ENCODE results near the gene KIT. TPM values are rescaled to one million over a fixed set of nuclear protein-coding genes. Genes with fewer than 3 reads are reported as not detected.

Gene KIT
- total RNA-seq, 1 donor from 2014 or later = 16.7 TPM

DNA sequence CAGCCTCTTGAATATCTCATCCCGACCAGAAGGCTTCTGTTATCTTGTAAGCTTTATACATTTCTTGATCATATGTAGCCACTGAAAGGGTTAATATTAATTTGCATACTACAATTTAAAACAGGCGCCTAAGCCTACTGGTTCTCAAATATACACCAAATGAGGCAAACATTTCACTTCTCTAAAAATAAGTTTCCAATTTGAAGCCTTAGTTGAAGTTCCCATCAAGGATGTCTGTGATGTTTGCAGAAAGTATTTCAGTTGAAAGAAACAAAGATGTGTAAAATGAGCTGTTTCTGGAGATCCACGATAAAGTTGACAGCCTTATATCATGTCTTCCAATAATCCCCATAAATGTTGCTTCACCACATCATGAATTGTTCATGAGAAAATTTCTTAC, 70.6 kb downstream of the KIT start:
- H3K27me3 ChIP-seq = no peaks in the 10 kb centered on the region
- TF ChIP-seq POLR2AphosphoS5 (IDR thresholded peaks at IDR 0.05; ENCODE audit: insufficient read depth in 1 of 2, low read depth in 1 of 2) = no peak
- TF ChIP-seq, protein P1, sequence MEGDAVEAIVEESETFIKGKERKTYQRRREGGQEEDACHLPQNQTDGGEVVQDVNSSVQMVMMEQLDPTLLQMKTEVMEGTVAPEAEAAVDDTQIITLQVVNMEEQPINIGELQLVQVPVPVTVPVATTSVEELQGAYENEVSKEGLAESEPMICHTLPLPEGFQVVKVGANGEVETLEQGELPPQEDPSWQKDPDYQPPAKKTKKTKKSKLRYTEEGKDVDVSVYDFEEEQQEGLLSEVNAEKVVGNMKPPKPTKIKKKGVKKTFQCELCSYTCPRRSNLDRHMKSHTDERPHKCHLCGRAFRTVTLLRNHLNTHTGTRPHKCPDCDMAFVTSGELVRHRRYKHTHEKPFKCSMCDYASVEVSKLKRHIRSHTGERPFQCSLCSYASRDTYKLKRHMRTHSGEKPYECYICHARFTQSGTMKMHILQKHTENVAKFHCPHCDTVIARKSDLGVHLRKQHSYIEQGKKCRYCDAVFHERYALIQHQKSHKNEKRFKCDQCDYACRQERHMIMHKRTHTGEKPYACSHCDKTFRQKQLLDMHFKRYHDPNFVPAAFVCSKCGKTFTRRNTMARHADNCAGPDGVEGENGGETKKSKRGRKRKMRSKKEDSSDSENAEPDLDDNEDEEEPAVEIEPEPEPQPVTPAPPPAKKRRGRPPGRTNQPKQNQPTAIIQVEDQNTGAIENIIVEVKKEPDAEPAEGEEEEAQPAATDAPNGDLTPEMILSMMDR (IDR thresholded peaks at IDR 0.05) = no peak
- TF ChIP-seq POLR2A (IDR thresholded peaks at IDR 0.05) = no peak
- H3K36me3 ChIP-seq = no peaks in the 10 kb centered on the region
- no peaks in the 10 kb centered on the region for H3K9me3 ChIP-seq
- H3K4me3 ChIP-seq = no peak overlapping the region
- intact Hi-C loops (cut with DNase I) = no loop called here
- DNase-seq (ENCODE audit: extremely low spot score in 2 of 2) = no peak
- no peak overlapping the region for H3K27ac ChIP-seq
- no peaks in the 10 kb centered on the region for H3K4me1 ChIP-seq

DNA sequence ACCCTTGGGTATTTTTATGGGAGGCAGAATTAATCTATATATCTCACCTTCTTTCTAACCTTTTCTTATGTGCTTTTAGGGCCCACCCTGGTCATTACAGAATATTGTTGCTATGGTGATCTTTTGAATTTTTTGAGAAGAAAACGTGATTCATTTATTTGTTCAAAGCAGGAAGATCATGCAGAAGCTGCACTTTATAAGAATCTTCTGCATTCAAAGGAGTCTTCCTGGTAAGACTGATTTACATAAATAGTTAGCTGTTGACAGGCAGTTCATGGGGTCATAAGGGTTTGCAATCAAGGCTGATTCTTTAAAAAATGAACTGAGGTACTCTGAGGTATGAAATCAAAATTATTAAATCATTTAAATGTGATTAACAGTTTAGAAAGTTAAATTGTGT, 71.5 kb downstream of the KIT start:
- DNase-seq (ENCODE audit: extremely low spot score in 2 of 2) = no peak
- no peak for TF ChIP-seq POLR2AphosphoS5 (IDR thresholded peaks at IDR 0.05; ENCODE audit: insufficient read depth in 1 of 2, low read depth in 1 of 2)
- TF ChIP-seq, protein P1 (IDR thresholded peaks at IDR 0.05) = no peak
- TF ChIP-seq POLR2A (IDR thresholded peaks at IDR 0.05) = no peak
- Histone ChIP-seq H3K9me3 (no peaks in the 10 kb centered on the region), H3K36me3 (no peaks in the 10 kb centered on the region), H3K27me3 (no peaks in the 10 kb centered on the region), H3K4me3 (no peak overlapping the region), H3K27ac (no peak overlapping the region), H3K4me1 (no peaks in the 10 kb centered on the region)
- intact Hi-C loops (cut with DNase I) = no loop called here

DNA sequence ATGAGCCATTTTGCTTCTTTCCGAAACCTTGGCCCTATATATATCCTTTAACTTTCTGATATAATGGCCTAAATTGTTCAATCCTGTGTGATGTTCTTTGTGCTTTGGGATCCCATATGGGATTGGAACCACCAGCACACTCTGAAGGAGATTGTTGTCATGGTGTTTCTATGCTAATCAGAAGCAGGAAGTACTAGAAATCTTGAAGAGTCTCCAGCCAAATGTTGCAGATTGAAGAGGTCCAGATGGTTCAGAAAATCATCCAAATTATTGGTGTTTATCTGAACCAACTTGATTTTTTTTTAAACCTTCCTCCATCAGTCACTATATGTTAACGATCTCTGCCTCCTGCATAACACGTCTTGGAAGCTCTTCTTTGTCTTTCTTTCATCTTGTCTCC, 72.8 kb downstream of the KIT start:
- no peak overlapping the region for H3K27ac ChIP-seq
- no peaks in the 10 kb centered on the region for H3K4me1 ChIP-seq
- no peak overlapping the region for H3K4me3 ChIP-seq
- no peaks in the 10 kb centered on the region for H3K36me3 ChIP-seq
- TF ChIP-seq, protein P1 (IDR thresholded peaks at IDR 0.05) = no peak
- no peak for TF ChIP-seq POLR2AphosphoS5 (IDR thresholded peaks at IDR 0.05; ENCODE audit: insufficient read depth in 1 of 2, low read depth in 1 of 2)
- no peak for TF ChIP-seq POLR2A (IDR thresholded peaks at IDR 0.05)
- no peaks in the 10 kb centered on the region for H3K27me3 ChIP-seq
- no peaks in the 10 kb centered on the region for H3K9me3 ChIP-seq
- DNase-seq (ENCODE audit: extremely low spot score in 2 of 2) = no peak
- intact Hi-C loops (cut with DNase I) = no loop called here

DNA sequence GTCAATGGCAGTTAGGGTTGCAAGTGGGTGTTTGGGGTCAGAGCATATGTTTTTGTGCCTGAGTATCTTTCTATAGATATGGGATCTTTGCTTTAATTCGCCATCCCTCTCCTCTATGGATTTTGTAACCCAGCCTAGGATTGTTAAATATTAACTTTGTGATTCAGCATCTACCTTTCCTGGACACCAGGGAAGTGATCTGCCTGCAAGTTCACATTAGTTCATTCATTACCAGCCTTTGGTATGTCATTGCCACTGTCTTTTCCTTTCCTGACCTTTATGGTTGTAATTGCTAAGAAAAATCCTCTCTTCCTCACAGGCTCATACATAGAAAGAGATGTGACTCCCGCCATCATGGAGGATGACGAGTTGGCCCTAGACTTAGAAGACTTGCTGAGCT, 73.8 kb downstream of the KIT start:
- Histone ChIP-seq H3K4me1 (no peaks in the 10 kb centered on the region), H3K9me3 (no peaks in the 10 kb centered on the region), H3K27ac (no peak overlapping the region), H3K4me3 (no peak overlapping the region), H3K36me3 (no peaks in the 10 kb centered on the region), H3K27me3 (no peaks in the 10 kb centered on the region)
- DNase-seq (ENCODE audit: extremely low spot score in 2 of 2) = no peak
- no peak for TF ChIP-seq POLR2A (IDR thresholded peaks at IDR 0.05)
- TF ChIP-seq, protein P1 (IDR thresholded peaks at IDR 0.05) = no peak
- no peak for TF ChIP-seq POLR2AphosphoS5 (IDR thresholded peaks at IDR 0.05; ENCODE audit: insufficient read depth in 1 of 2, low read depth in 1 of 2)
- intact Hi-C loops (cut with DNase I) = no loop called here

DNA sequence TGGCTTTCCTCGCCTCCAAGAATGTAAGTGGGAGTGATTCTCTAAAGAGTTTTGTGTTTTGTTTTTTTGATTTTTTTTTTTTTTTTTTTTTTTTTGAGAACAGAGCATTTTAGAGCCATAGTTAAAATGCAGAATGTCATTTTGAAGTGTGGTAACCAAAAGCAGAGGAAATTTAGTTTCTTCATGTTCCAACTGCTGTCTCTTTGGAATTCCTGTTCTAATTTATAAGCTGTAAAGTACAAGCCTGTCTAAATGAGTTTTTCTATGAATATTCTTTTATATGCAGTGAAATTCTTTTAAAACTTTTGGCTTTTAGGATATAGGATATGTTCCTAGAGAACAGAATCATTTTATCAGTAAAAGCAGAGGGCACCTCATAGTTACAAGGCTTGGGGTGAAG, 74.2 kb downstream of the KIT start:
- Histone ChIP-seq H3K9me3 (no peaks in the 10 kb centered on the region), H3K4me3 (no peak overlapping the region), H3K4me1 (no peaks in the 10 kb centered on the region), H3K27me3 (no peaks in the 10 kb centered on the region), H3K36me3 (no peaks in the 10 kb centered on the region), H3K27ac (no peak overlapping the region)
- no peak for DNase-seq (ENCODE audit: extremely low spot score in 2 of 2)
- TF ChIP-seq, protein P1 (IDR thresholded peaks at IDR 0.05) = no peak
- TF ChIP-seq POLR2A (IDR thresholded peaks at IDR 0.05) = no peak
- TF ChIP-seq POLR2AphosphoS5 (IDR thresholded peaks at IDR 0.05; ENCODE audit: insufficient read depth in 1 of 2, low read depth in 1 of 2) = no peak
- intact Hi-C loops (cut with DNase I) = no loop called here

Data from vagina (tissue), 2 donors.